Suprapubic skin (tissue), 3 donors: ENCODE data around the gene TNIK.

Experiments
- POLR2AphosphoS5 ChIP-seq, 3 donors: sonication (generic); formaldehyde crosslinking; IDR thresholded peaks; one replicate each; pipeline ENCODE4 v1.6.1; 2017; ENCODE audit warnings: antibody characterized with exemption in 3 of 3
- TF ChIP-seq, protein P1 (sequence below), 2 donors: fragments of 200-600 bp in 1 of 2; fragments of 450-650 bp in 1 of 2; sonication (generic) in 1 of 2; IDR thresholded peaks; one replicate each; pipeline ENCODE4 v1.5.1; 2016 to 2019; ENCODE audit warnings: antibody characterized with exemption in 2 of 2, mild to moderate bottlenecking in 1 of 2, moderate library complexity in 1 of 2

DNA sequence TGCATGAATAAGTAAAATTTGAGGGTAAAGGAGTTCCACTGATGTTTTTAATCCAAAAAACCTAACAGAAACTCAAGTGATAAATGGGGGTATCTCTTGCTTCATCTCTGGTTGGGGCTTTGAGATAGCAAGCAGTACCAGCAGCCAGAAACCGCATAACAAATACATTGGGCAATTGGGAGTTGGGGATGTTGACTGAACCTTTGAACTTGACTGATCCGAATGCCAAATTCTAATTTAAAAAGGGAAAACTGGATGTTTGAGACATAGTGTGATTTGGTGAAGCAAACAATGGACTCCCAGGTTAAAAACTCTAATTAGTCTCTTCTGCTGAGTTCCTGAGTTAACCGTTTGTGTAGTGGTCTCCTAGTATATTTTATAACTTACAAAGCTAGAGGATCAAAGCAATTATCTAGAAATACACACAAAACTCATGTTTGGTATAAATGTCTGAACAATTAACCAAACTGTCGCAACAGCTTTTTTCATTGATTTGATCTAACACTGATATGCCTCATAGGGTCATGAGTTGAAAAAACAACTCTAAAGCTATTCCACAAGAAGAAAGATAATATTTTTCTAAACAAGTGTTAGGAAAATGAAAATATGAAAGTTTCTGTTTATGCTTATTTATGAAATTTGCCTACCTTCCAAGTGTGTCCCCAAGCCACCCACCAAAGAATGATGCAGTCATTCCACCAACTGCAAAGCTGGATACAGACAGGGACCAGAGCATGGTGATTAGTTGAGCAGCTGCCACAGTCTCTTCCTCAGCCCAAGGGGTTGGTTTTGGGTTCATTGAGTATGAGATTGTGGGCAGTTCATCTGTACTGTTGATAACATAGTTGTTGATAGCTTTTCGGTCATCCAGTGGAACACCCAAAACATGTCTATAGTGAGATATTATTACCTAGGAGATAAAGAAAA lies 446.1 kb downstream of the TNIK start:
- TF ChIP-seq, protein P1, sequence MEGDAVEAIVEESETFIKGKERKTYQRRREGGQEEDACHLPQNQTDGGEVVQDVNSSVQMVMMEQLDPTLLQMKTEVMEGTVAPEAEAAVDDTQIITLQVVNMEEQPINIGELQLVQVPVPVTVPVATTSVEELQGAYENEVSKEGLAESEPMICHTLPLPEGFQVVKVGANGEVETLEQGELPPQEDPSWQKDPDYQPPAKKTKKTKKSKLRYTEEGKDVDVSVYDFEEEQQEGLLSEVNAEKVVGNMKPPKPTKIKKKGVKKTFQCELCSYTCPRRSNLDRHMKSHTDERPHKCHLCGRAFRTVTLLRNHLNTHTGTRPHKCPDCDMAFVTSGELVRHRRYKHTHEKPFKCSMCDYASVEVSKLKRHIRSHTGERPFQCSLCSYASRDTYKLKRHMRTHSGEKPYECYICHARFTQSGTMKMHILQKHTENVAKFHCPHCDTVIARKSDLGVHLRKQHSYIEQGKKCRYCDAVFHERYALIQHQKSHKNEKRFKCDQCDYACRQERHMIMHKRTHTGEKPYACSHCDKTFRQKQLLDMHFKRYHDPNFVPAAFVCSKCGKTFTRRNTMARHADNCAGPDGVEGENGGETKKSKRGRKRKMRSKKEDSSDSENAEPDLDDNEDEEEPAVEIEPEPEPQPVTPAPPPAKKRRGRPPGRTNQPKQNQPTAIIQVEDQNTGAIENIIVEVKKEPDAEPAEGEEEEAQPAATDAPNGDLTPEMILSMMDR (IDR thresholded peaks at IDR 0.05): no peak
- TF ChIP-seq POLR2AphosphoS5 (IDR thresholded peaks at IDR 0.05): no peak
